ENCODE measurements around the gene POFUT2.
A peak's percentile ranks its signal among the peaks of the same experiment; 100 is the strongest.

DNA sequence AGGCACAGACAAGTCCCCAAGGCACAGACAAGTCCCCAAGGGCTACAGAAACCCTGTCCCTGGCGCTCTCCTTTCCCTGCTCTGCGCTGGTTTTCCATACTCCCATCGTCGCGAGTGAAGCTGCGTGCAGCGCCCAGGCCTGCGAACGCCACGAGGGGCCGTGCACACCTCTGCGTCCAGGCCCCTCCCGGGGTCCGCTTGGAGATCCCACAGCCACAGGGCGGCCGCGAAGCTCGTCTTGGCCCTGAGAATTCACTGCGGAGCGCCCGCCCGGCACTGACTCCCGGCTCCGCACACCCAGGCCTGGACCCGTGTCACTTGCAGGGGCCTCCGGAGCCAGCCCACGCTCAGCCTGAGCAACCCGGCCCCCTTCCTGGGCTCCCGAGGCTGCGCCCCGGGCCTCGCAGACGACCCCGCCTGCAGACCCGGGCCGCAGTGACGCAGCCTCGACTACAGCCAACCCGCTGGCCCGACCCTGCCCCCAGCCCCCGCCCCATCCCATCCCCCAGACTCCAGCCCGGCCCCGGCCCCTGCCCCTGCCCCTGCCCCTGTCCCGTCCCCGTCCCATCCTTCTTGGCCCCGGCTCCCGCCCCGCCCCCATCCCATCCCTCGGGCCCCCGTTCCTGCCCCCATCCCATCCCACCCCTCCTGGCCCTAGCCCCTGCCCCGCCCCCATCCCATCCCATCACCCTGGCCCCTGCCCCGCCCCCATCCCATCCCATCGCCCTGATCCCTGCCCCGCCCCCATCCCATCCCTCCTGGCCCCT lies 841 bp downstream of the POFUT2 start:
- TF ChIP-seq POLR2AphosphoS5 (IDR thresholded peaks at IDR 0.05) (peak in 1 of 3 donors; percentile 15), POLR2A (IDR thresholded peaks at IDR 0.05) (no peak)
- TF ChIP-seq, protein P1, sequence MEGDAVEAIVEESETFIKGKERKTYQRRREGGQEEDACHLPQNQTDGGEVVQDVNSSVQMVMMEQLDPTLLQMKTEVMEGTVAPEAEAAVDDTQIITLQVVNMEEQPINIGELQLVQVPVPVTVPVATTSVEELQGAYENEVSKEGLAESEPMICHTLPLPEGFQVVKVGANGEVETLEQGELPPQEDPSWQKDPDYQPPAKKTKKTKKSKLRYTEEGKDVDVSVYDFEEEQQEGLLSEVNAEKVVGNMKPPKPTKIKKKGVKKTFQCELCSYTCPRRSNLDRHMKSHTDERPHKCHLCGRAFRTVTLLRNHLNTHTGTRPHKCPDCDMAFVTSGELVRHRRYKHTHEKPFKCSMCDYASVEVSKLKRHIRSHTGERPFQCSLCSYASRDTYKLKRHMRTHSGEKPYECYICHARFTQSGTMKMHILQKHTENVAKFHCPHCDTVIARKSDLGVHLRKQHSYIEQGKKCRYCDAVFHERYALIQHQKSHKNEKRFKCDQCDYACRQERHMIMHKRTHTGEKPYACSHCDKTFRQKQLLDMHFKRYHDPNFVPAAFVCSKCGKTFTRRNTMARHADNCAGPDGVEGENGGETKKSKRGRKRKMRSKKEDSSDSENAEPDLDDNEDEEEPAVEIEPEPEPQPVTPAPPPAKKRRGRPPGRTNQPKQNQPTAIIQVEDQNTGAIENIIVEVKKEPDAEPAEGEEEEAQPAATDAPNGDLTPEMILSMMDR (IDR thresholded peaks at IDR 0.05 in 8 of 11, conservative IDR thresholded peaks at IDR 0.05 in 3 of 11) = no peak
